HG02884 (cell line): ENCODE data around the gene HDDC3.
"Not testable (repeated sequence)": the region's sequence is repeated elsewhere in the genome, so short reads cannot be mapped to it uniquely, and the experiment has no call there.

Experiments used
- ATAC-seq: cut with Tn5 transposase; IDR thresholded peaks from one replicate; pipeline ENCODE4 v1.9.1; 2021; ENCODE audit warnings: mild to moderate bottlenecking, moderate library complexity; ENCODE audit not compliant: unreplicated experiment

The HDDC3 gene

DNA sequence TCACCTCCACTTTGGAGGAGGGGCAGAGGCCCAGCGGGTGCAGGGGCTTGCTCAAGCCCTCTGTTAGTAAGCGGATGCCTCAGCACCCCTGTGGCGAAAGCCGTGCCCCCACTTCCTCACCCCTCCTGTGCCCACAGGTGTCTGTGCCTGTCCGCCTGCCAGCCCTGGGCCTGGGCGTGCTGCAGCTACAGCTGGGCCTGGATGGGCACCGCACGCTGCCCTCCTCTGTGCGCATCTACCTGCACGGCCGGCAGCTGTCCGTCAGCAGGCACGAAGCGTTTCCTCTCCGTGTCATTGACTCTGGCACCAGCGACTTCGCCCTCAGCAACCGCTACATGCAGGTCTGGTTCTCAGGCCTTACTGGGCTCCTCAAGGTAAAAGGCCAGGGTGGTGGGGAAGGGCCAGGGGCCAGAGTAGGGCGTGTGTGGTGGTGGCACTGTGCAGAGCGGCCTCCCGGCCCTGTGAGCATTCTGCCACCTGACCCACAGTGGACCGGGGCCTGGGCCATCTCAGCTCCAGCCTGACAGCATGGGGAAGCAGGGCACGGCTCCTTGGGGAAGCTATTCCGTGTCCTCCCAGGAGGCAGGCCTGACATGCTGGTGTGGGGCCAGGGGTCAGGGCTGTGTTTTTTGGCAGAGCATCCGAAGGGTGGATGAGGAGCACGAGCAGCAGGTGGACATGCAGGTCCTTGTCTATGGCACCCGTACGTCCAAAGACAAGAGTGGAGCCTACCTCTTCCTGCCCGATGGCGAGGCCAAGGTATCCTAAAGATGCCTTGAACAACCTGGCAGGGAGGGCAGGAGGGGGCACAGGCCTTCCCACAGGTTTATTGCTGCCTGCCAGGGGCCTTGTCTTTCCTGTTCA lies 20.2 kb downstream of the HDDC3 start:
- ATAC-seq, result no peak

DNA sequence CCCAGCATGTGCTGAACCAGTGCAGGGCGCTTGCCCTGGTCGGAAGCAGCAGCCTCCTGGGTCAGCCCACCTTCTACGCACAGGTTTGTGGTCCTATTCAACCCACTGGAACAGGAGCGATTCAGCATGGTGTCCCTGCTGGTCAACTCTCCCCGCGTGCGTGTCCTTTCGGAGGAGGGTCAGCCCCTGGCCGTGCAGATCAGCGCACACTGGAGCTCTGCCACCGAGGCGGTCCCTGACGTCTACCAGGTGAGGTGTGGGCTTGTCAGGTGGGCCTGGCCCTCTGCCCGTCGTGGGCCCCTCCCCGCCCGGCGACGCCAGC lies 21.1 kb downstream of the HDDC3 start:
- ATAC-seq, result no peak

DNA sequence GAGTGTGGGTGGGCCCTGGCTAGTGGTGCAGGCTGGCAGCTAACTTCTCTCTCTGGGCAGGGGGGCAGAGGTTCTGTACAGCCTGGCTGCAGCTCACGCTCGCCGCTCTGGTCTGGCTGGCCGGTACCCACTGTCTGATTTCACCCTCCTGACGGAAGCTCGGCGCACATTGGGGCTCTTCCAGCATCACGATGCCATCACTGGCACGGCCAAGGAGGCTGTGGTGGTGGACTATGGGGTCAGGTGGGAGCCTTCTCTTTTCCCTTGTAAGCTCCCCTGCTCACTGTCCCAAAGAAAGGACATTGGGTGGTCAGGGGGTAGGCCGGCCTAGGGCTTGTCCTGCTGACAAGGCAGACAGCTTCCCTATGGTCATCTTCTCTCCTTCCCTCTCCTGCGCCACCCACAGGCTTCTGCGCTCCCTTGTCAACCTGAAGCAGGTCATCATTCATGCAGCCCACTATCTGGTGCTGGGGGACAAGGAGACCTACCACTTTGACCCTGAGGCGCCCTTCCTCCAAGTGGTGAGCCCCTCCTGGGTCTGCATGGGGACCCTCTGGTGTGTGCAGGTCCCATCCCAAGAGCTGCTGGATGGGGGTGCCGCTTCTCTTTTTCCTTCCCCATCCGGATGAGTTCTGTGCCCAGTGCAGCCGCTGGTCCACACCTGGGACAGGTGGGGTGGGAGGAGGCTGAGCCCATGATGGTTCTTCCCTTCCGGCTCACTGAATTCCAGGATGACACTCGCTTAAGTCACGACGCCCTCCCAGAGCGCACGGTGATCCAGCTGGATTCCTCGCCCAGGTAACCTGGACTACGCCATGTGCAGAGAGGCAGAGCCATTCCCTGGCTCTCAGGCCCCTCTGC lies 21.7 kb downstream of the HDDC3 start:
- no peak for ATAC-seq

DNA sequence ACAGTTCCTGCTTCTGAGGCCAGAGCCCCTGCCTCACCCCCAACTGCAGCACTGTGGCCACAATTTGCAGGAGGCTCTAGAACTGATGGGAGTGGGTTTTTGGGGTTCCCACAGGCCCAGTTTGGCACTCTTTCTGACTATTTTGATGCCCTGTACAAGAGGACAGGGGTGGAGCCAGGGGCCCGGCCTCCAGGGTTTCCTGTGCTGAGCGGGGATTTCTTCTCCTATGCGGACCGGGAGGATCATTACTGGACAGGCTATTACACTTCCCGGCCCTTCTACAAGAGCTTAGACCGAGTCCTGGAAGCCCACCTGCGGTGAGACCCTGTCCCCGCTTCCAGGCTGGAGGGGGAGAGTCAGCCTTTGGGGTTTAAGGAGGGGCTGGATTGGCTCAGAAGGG lies 22.4 kb downstream of the HDDC3 start:
- no peak for ATAC-seq

DNA sequence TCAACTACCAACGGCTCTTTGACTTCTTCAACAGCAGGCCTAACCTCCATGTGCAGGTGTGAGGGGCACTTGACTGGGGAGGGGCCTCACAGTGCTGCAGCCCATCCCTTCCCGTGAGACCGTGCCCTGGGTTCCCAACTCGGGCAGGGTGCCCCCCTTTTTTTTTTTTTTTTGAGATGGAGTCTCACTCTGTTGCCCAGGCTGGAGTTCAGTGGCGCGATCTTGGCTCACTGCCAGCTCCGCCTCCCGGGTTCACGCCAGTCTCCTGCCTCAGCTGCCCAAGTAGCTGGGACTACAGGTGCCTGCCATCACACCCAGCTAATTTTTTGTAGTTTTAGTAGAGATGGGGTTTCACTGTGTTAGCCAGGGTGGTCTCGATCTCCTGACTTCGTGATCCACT lies 22.9 kb downstream of the HDDC3 start:
- ATAC-seq, result not testable (repeated sequence)

DNA sequence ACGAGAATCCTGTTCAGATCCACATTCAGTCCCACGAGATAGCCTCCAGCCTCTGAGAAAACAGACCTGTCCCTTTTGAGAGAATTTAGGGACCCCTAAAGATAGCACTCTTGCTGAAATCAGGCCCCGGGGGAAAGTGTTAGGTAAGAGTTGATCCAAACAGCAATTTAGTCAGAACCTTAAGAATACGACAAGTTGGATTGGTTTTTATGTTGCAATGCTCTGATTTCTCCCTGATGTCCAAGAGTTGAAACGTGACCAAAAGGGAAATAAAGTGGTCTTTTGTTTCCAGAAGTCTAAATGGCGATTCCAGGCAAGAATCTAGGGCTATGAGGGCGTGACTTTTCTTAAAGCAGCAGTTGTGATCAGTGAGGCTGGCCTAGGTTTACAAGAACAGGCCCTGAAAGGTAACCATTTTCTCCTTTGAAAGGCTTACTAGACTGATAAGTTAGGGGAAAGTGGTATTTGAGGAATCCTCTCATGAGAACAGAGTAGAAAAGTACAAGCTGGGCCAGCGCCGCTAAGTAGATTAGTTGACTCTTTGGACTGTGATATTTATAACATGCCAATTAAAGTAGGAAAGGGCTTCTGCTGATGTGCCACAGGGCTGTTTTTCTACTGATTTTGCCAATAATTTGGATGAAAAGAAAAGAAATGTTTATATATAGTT lies 24.4 kb downstream of the HDDC3 start:
- no peak for ATAC-seq

DNA sequence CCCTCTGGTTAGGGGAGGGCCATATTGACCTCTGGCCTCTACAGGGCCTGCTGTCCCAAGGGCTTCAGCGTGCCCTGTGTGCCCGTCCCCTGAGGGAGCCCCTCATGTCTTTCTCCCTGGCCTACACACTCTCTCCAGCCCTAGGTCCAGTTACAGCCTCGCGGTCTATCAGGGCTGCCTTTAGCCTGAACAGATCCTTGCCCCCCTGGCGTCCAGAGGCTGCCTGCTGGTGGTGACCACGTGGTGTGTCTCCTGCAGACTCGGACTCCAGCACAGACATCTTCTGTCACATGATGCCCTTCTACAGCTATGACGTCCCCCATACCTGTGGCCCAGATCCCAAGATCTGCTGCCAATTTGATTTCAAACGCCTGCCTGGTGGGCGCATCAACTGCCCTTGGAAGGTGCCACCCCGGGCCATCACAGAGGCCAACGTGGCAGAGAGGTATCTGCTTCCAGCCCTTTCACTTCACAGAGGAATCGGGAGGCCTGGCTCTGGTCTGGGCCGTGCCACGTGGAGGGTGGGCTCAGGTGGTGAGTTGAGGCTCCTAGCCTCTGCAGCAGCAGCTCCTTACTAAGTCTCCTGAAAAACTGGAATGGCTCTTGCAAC lies 25.2 kb downstream of the HDDC3 start:
- no peak for ATAC-seq

DNA sequence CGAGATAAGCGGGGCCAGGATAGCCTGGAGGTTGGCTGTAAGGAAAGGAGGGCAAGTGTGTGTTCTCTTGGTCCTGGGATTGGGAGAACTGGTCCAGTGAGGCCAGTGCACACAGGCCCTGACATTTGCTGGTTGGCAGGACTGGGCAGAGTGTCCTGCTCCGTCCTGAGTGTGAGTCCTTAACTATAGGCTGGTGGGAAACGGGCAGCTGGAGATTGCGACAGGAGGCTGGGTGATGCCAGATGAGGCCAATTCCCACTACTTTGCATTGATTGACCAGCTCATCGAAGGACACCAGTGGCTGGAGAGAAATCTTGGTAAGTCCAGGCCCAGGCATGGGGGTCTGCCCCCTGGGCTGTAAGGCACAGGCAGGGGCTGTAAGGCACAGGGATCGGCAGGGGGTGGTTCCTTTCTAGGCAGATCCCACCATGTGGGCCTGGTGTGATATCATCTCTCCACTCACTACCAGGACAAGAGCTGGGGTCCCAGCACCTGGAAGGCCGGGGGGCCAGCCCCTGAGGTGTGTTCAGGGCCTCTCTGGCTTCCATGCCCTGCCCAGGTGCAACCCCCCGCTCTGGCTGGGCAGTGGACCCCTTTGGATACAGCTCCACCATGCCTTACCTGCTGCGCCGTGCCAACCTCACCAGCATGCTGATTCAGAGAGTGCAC lies 26.0 kb downstream of the HDDC3 start:
- ATAC-seq, result no peak

DNA sequence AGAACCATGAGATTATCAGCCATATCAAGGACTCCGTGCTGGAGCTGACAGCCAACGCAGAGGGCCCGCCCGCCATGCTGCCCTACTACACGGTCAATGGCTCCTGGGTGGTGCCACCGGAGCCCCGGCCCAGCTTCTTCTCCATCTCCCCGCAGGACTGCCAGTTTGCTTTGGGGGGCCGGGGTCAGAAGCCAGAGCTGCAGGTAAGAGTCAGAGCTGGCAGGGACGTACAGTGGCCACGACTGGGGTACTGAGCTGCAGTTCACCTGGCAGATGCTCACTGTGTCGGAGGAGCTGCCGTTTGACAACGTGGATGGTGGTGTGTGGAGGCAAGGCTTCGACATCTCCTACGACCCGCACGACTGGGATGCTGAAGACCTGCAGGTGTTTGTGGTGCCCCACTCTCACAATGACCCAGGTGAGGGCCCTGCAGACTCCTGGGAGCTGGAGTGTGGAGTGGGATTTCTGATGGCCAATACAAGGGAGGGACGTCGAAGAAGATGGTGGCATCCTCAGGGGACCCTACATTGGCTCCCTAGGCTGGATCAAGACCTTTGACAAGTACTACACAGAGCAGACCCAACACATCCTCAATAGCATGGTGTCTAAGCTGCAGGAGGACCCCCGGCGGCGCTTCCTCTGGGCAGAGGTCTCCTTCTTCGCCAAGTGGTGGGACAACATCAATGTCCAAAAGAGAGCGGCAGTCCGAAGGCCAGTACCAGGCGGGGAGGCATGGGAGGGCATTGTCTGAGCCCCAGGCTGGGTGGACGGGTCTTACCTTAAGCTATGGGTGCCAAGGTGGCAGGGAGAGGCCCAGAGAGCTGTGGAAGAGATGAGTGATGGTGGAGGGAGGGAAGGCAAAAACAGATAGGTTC lies 26.8 kb downstream of the HDDC3 start:
- no peak for ATAC-seq

DNA sequence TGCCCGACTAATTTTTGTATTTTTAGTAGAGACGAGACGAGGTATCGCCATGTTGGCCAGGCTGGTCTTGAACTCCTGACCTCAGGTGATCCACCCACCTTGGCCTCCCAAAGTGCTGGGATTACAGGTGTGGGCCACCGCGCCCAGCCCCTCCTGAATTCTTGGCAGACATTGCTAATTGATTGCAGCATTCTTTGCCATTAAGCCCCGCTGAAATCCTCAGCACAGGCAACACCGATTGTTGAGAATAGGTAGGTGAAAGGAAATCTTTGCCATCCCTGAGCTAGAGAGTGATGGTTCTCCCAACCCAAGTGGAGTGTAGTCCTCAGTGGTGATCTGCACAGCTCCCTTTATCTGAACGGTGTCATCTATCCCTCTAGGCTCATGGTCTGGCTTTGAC lies 27.6 kb downstream of the HDDC3 start:
- ATAC-seq, result no peak

DNA sequence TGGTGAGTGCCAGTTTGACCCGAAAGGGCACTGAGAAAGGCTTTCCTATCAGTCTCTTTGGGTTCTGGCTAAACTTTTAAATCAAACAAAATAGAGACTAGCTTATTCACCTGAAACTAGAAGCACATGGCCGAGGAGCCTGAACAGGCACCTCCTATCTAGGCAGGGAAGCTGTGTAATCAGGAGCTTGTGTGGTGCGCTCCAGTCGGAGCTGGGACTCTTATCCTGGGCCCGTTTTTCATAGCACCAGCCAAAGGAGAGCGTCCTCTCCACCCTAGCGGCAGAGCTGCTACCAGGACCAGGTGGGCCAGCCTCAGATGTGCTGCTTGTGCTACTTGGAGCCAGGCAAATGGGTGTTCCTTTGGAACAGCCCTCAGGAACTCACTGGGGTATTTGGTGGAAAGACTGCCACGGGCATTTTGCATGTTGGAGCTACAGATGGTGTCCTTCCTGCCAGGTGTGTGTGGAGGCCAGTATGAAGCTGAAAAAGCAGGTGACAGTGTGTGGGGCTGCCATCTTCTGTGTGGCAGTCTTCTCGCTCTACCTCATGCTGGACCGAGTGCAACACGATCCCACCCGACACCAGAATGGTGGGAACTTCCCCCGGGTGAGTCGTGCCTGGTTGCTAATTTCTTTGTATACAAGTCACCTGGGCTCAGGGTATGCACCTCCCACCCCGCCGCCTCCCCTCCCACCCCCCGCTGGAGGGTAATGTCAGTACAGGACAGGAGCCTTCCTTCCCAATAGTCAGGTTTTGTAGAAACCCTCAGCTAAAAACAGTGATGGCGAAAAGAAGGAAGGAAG lies 28.4 kb downstream of the HDDC3 start:
- no peak for ATAC-seq

DNA sequence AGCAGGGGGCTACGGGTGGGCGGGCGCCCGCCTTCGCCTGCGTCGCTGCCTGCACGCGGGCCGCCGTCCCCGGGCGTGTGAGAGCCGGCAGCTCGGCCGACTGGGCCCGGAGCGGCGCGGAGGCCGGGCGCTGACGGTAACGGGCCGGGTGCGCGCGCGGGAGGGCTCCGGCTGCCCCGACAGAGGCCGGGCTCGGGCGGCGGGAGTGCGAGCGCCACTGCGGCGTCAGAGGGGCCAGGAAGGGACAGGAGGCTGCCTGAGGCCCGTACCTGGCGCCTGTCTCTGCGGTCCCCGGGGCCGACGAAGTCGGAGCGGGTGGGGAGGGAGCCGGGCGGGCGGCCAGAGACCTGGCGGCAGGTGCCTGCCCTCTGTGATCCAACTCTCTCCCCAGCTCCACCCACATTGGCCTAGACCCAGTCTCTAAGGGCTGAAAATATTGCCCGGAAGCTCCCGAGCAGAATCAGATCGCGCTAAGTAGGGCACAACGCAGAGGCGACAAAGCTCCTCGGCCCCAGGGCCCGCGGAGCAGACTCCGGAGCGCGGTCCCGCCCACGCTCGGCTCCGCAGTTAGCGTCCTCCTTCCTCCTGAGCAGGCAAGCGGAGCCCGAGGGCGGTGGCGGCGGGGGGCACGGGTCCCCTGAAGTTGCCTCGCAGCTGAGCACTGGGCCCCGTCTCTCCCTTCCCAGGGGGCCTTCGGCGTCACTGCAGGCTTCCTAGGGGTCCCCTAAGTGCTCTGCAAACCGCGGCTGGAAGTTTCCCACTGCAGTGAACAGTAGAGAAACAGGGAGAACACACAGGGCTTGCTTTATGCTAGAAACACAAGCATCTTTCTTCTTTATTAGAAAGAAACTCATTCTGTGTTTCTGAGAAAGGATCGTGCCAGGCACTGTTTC lies 29.3 kb downstream of the HDDC3 start, which contains the start of gene MAN2A2:
MAN2A2 (plus strand) TSS at position 463 of the 893 bp plus-strand sequence. CDS start 906 bp downstream, outside the sequence.
- peak; percentile 49 for ATAC-seq

DNA sequence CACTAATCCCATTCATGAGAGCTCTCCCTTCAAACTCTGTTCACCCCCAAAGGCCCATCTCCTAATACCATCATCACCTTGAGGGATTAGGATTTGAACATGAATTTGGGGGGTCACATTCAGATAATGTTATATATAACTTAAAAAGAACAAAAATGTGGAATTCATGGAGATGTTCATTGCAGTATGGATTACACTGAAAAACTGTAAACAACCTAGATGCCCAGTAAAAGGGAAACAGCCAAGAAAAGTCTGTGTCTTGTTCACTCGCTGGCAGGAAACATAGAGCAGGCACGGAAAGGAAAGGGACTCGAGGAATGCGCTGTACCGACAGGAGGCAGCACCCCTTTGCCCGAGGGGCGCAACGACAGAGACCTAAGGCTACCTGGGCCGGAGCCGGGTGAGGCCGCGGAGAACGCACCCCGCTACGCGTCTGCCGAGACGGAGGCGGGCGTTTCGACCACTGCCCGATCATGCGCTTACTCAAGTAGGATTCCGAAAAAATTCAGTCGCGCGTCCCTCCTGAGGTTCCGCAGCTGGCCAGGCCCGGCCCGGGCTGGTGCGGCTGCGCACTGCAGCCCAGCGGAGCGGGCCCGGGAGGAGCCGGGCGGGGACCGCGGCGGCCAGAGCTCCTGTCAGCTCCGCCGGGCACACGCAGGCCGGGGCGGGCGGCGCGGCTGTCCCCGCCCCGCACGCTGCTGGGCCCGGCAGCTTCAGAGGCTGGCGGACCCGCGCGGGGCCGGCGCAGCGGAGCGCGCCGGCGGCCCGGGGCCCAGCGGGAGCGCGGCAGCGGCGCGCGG lies 30.1 kb downstream of the HDDC3 start:
- ATAC-seq, result peak; percentile 53

DNA sequence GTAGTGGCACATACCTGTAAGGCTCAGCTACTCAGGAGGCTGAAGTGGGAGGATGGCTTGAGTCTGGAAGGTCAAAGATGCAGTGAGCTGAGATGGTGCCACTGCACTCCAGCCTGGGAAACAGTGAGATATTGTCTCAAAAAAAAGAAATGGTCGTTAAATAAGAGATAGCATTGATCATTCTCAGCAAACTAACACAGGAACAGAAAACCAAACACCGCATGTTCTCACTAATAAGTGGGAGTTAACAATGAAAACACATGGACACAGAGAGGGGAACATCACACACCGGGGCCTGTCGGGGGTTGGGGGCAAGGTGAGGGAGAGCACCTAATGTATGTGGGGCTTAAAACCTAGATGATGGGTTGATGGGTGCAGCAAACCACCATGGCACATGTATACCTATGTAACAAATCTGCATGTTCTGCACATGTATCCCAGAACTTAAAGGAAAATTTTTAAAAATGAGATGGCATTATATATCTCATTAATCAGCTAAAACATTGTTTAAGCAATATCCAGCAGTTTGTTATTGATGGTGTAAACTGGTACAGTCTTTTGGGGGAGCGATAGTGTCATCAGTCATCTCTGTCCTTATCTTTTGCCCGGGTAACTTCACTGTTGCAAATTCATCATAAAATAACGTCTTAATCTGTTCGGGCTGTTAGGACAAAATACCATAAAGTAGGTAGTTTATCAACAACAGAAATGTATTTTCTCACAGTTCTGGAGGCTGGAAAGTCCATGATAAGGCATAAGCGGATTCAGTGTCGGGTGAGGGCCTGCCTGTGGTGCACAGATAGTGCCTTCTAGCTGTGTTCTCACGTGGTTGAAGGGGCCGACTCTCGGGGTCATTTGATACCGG lies 30.9 kb downstream of the HDDC3 start:
- no peak for ATAC-seq

DNA sequence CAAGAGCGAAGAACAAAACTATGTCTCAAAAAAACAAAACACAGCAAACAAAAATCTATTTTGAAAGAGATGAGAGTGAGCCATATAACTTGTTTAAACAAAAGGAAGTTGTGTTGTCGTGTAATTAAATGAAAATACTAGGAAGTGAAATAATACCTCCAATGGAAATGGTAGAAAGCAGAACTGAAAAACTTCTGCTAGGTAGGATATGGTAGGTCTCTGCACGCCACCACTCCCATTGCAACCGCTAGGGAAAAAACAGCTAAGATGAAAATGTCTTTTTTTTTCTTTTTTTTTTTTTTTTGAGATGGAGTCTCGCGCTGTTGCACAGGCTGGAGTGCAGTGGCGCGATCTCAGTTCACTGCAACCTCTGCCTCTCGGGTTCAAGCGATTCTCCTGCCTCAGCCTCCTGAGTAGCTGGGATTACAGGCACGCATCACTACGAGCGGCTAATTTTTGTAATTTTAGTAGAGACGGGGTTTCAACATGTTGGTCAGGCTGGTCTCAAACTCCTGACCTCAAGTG lies 35.2 kb downstream of the HDDC3 start:
- ATAC-seq, result peak; percentile 71
